ENCODE measurements around the gene NLK.

Gene NLK

DNA sequence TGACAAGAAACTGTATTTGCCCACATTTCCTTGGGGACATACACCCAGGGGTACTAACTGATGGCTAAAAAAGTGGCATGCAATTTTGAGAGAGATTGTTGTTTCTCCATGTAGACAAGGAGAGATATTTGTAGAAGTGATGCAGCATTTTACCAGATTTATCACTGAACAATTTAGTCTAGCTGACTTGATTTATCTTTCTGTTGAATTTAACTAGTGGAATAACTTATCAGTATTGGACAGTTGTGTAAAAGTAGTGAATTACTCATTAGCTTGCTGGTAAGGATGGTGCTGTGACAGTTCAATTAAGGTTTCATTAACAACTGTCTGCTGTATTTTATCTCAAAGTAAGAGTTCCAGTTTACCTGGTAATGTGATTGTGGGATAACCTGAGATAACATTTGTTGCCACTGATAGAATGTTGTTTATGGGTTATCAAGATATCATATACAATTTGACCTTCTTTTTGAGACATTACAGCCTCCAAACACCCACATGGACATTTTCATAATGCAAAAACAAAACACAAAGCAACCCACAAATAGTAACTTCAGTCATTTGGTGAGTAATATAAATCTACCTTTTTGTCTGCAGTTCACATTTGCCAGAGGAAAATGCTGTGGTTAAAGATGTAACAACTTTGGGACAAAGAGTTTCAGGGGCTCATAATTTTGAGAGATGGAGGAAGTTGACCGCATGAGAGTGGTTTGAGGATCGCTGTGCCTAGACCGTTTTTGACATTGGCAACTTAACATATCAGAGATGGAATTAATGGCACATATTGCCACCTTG, 3.8 kb downstream of the NLK start:
- peaks cover 89% of the 10 kb centered on the region for H3K4me1 Mint-ChIP-seq (ENCODE audit: low read depth)
- no peaks in the 10 kb centered on the region for H3K9me3 Mint-ChIP-seq
- peak overlapping the region; percentile 54 for H3K4me3 Mint-ChIP-seq
- no peaks in the 10 kb centered on the region for H3K27me3 Mint-ChIP-seq
- H3K36me3 Mint-ChIP-seq (ENCODE audit: low read depth) = peaks cover 17% of the 10 kb centered on the region
- H3K27ac Mint-ChIP-seq = no peak overlapping the region

DNA sequence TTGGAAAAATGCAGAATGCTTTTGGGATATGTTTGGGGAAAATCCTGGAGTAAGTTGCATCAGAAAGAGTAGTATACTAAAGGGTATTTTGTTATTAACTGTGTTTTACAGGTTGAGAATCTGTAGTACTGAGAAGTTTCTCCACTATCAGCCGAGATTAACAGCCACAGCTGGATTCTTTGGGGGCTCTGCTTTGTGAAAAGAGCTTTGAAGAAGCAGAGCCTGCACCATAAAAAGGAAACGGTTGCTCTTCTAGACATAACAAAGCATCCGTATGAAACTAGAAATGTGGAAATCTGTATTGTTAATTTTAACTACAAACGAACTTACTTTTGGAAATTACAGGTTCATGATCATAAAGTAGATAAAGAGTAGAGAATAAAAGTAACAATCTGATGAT, 5.3 kb downstream of the NLK start:
- H3K4me3 Mint-ChIP-seq = no peak overlapping the region
- H3K27ac Mint-ChIP-seq = no peak overlapping the region
- H3K9me3 Mint-ChIP-seq = no peaks in the 10 kb centered on the region
- H3K4me1 Mint-ChIP-seq (ENCODE audit: low read depth) = peaks cover 83% of the 10 kb centered on the region
- H3K36me3 Mint-ChIP-seq (ENCODE audit: low read depth) = peaks cover 17% of the 10 kb centered on the region
- H3K27me3 Mint-ChIP-seq = no peaks in the 10 kb centered on the region

- Mint-ChIP-seq H3K4me1 (ENCODE audit: low read depth) (peaks cover 82% of the 10 kb centered on the region), H3K27ac (no peak overlapping the region), H3K4me3 (no peak overlapping the region), H3K9me3 (no peaks in the 10 kb centered on the region), H3K36me3 (ENCODE audit: low read depth) (peaks cover 17% of the 10 kb centered on the region), H3K27me3 (no peaks in the 10 kb centered on the region)
These were observed 6.6 kb downstream of the NLK start for GRCh38 chr17:28049071-28049470.

DNA sequence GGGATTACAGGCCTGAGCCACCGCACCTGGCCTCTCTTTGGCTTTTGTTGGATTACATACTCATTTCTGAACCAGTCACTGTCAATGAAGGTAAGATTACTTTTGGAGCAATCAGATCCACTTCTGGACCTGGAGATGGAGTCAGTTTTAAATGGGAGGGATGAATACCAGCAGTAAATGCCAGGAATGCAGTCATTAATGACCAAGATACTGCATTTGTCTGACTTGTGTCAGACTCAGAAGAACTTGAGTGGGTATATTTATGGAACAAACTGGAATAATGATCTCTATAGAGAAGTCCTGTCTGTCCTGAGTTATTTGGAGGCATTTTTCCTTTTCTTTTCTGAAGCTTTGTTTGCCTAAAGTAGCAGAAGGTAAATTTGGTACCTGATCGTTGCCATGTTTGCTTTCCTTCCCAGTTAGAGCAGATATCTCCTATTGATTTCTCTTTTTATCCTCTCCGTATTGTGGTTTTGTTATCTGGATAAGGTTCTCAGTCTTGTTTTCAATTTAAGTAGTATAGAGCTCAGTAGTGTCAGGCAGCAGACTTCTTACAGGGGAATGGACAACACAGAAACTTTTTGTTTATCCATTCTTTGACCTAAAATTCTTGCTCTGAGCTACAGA, 10.7 kb downstream of the NLK start:
- Mint-ChIP-seq H3K27me3 (no peaks in the 10 kb centered on the region), H3K4me3 (no peak overlapping the region), H3K9me3 (no peaks in the 10 kb centered on the region), H3K27ac (no peak overlapping the region), H3K4me1 (ENCODE audit: low read depth) (peaks cover 64% of the 10 kb centered on the region), H3K36me3 (ENCODE audit: low read depth) (peaks cover 23% of the 10 kb centered on the region)

- H3K4me3 Mint-ChIP-seq = no peak overlapping the region
- no peak overlapping the region for H3K27ac Mint-ChIP-seq
- peaks cover 62% of the 10 kb centered on the region for H3K4me1 Mint-ChIP-seq (ENCODE audit: low read depth)
- H3K27me3 Mint-ChIP-seq = no peaks in the 10 kb centered on the region
- H3K36me3 Mint-ChIP-seq (ENCODE audit: low read depth) = peaks cover 23% of the 10 kb centered on the region
- H3K9me3 Mint-ChIP-seq = no peaks in the 10 kb centered on the region
These were observed 11.2 kb downstream of the NLK start for GRCh38 chr17:28053725-28054124.

- H3K9me3 Mint-ChIP-seq = no peaks in the 10 kb centered on the region
- H3K4me1 Mint-ChIP-seq (ENCODE audit: low read depth) = peaks cover 48% of the 10 kb centered on the region
- no peak overlapping the region for H3K27ac Mint-ChIP-seq
- H3K27me3 Mint-ChIP-seq = no peaks in the 10 kb centered on the region
- H3K4me3 Mint-ChIP-seq = no peak overlapping the region
- H3K36me3 Mint-ChIP-seq (ENCODE audit: low read depth) = peaks cover 8% of the 10 kb centered on the region
These were observed 13.2 kb downstream of the NLK start for GRCh38 chr17:28055546-28056275.

- no peaks in the 10 kb centered on the region for H3K9me3 Mint-ChIP-seq
- peaks cover 45% of the 10 kb centered on the region for H3K4me1 Mint-ChIP-seq (ENCODE audit: low read depth)
- H3K27me3 Mint-ChIP-seq = no peaks in the 10 kb centered on the region
- H3K4me3 Mint-ChIP-seq = no peak overlapping the region
- peaks cover 7% of the 10 kb centered on the region for H3K36me3 Mint-ChIP-seq (ENCODE audit: low read depth)
- no peak overlapping the region for H3K27ac Mint-ChIP-seq
These were observed 13.8 kb downstream of the NLK start for GRCh38 chr17:28056276-28056620.

DNA sequence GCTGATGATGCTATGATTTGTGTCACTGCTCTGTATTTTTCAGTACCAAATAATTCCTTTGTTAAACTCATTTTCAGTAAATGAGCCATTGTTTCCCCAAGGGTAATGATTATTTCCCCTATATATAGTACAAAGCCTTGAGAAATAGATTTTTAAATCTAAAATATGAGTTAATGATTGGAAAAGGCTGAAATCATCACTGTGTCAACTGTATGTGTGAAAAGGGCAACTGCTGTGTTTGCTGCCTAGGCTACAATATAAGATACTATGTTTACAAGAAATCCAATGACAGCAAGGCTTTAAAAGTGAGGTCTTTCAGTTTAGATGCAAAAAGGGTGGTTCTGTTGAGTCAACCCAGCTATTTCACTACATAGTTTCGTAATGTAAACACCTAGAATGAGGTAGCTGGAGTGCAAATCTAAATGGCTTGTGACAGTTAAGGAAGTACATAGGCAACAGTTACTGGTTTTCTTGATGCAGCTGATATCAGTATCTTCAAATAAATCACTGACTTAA, 15.3 kb downstream of the NLK start:
- peak overlapping the region; percentile 37 for H3K27ac Mint-ChIP-seq
- H3K27me3 Mint-ChIP-seq = no peaks in the 10 kb centered on the region
- peaks cover 42% of the 10 kb centered on the region for H3K4me1 Mint-ChIP-seq (ENCODE audit: low read depth)
- no peaks in the 10 kb centered on the region for H3K9me3 Mint-ChIP-seq
- peaks cover 7% of the 10 kb centered on the region for H3K36me3 Mint-ChIP-seq (ENCODE audit: low read depth)
- H3K4me3 Mint-ChIP-seq = no peak overlapping the region

DNA sequence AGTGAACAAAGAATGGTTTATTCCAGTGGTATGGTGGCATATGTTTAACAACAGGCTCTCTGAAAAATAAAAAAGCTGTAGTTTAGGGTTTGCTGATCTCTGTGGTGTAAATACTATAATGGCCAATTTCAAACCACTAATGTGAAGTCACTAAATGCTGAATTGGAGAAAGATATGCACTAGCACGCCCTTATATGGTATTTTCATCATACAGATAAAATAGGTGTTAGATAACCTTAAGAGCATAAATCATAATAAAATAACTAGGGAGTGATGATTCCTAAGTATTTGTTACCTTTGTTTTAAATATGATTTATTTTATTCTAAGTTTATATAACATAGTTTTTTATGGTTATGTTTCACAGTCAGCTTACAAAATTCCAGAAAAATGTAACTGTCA, 17.2 kb downstream of the NLK start:
- no peaks in the 10 kb centered on the region for H3K27me3 Mint-ChIP-seq
- no peaks in the 10 kb centered on the region for H3K9me3 Mint-ChIP-seq
- peaks cover 35% of the 10 kb centered on the region for H3K4me1 Mint-ChIP-seq (ENCODE audit: low read depth)
- peaks cover 7% of the 10 kb centered on the region for H3K36me3 Mint-ChIP-seq (ENCODE audit: low read depth)
- no peak overlapping the region for H3K4me3 Mint-ChIP-seq
- H3K27ac Mint-ChIP-seq = no peak overlapping the region

GRCh38 chr17:28065706-28066105, 23.2 kb downstream of the NLK start:
- no peak overlapping the region for H3K4me3 Mint-ChIP-seq

DNA sequence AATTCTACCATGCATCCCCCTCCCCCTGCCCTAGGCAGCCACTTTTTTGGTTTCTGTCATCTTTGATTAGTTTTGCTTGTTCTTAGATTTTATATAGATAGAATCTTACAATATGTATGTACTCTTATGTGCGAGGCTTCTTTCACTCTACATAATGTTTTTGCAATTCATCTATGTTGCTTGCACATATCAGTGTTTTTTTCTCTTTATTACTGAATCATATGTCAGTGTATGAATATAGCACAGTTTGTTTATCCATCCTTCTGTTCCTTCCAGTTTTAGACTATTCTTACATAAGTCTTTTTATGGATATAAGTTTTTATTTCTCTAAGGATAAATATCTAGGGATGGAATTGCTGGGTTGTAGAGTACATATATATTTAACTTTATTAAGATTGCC, 26.6 kb downstream of the NLK start:
- Mint-ChIP-seq H3K36me3 (ENCODE audit: low read depth) (peaks cover 16% of the 10 kb centered on the region), H3K4me1 (ENCODE audit: low read depth) (peaks cover 45% of the 10 kb centered on the region), H3K4me3 (no peak overlapping the region), H3K9me3 (peaks cover 6% of the 10 kb centered on the region), H3K27ac (no peak overlapping the region), H3K27me3 (no peaks in the 10 kb centered on the region)

More at GRCh38 chr17:28065706-28066105, 23.2 kb downstream of the NLK start:
- no peak overlapping the region for H3K27ac Mint-ChIP-seq
- H3K9me3 Mint-ChIP-seq = no peaks in the 10 kb centered on the region
- peaks cover 19% of the 10 kb centered on the region for H3K4me1 Mint-ChIP-seq (ENCODE audit: low read depth)
- peaks cover 3% of the 10 kb centered on the region for H3K36me3 Mint-ChIP-seq (ENCODE audit: low read depth)
- no peaks in the 10 kb centered on the region for H3K27me3 Mint-ChIP-seq

DNA sequence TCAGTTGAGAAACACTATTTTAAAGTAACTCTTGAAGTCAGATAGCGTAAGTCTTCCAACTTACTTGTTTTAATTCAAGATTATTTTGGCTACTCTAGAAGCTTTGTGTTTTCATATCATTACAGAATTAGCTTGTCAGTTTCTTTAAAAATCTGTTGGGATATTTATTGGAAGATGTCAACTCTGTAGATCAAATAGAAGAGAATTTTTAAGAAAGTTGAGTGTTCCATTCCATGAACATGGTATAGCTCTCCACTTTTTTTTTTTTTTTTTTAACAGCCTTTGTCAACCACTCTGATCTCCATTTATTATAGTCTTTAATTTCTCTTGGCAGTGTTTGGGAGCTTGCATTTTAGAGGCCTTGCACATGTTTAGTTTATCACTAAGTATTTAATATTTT, 28.7 kb downstream of the NLK start:
- peaks cover 6% of the 10 kb centered on the region for H3K9me3 Mint-ChIP-seq
- no peaks in the 10 kb centered on the region for H3K27me3 Mint-ChIP-seq
- no peak overlapping the region for H3K27ac Mint-ChIP-seq
- H3K4me1 Mint-ChIP-seq (ENCODE audit: low read depth) = peaks cover 52% of the 10 kb centered on the region
- H3K4me3 Mint-ChIP-seq = no peak overlapping the region
- peaks cover 16% of the 10 kb centered on the region for H3K36me3 Mint-ChIP-seq (ENCODE audit: low read depth)

DNA sequence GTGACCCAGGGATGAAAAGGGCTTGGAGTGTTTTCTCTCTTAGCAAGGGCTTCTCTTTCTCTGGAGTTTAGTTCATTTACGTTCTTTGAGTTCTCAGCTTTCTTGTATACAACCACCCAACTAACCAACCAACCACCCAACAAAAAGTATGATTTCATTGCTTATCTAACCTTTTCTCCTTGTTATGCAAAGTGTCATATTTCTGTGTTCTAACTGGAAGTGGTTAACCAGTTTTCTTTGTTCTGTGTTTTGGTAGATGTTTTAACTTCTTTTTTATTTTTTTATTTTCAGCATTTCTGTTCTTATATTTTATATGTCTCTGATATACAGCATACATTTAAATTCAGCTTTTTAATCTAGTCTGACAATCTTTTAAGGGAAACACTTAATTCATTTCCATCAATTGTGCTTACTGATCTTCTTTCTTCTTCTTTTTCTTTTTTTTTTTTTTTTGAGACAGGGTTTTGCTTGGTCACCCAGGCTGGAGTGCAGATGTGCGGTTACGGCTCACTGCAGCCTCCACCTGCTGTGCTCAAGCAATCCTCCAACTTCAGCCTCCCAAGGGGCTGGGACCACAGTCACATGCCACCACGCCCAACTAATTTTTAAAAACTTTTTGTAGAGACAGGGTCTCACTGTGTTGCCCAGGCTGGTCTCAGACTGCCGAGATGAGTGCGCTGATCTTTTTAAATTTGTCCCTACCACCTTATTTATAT, 29.6 kb downstream of the NLK start:
- Mint-ChIP-seq H3K4me3 (no peak overlapping the region), H3K27me3 (no peaks in the 10 kb centered on the region), H3K36me3 (ENCODE audit: low read depth) (peaks cover 23% of the 10 kb centered on the region), H3K27ac (no peak overlapping the region), H3K9me3 (peaks cover 6% of the 10 kb centered on the region), H3K4me1 (ENCODE audit: low read depth) (peaks cover 60% of the 10 kb centered on the region)

DNA sequence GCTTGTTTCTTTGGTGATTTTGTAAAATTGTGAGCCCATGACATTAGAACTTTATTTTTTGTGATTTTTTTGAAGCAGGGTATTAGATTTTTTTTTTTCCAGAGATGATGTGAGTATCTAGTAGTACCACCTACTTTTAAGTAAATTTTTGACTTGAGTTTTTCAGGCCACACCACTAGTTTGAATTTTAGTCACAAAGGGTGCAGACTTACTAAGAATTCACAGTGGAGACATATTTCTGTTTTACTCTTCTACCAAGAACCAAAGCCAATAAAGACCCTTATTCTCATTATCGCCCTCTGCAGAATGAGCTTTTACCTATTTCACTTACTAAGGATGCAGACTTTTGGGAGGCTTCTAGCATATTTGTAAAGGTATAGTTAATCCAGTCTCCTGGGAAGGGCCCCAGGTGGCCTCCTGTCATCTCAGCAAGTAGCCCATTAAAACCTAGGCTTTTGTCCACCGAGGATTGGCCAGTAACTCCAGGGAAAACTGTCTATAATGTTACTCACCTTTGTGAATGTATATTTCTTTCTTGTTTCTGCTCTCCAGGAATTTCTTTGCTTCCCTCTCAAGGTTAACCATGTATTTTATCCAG, 30.6 kb downstream of the NLK start:
- no peak overlapping the region for H3K4me3 Mint-ChIP-seq
- H3K27me3 Mint-ChIP-seq = no peaks in the 10 kb centered on the region
- H3K9me3 Mint-ChIP-seq = peaks cover 6% of the 10 kb centered on the region
- H3K36me3 Mint-ChIP-seq (ENCODE audit: low read depth) = peaks cover 27% of the 10 kb centered on the region
- peaks cover 63% of the 10 kb centered on the region for H3K4me1 Mint-ChIP-seq (ENCODE audit: low read depth)
- H3K27ac Mint-ChIP-seq = no peak overlapping the region
